GM18526 (cell line): ENCODE data around the gene COA8.

ENCODE experiments used
- POLR2A ChIP-seq: IDR thresholded peaks from 3 replicates; pipeline ENCODE4 v1.6.1; 2011; ENCODE audit not compliant: insufficient read length; ENCODE audit errors: extremely low read depth

Gene COA8

GRCh38 chr14:103522649-103523574 is 39.8 kb upstream of the COA8 start, which contains the start of gene CKB:
TSS of gene CKB (minus strand) at chr14:103522830. CDS start at chr14:103522493, 337 bp downstream.
- TF ChIP-seq POLR2A, result peak; percentile 23

GRCh38 chr14:103523575-103523954 is 39.2 kb upstream of the COA8 start:
- TF ChIP-seq POLR2A, result no peak

GRCh38 chr14:103524002-103524935 is 38.5 kb upstream of the COA8 start:
- no peak for TF ChIP-seq POLR2A

GRCh38 chr14:103526247-103526913 is 36.4 kb upstream of the COA8 start:
- no peak for TF ChIP-seq POLR2A

- no peak for TF ChIP-seq POLR2A
Measured at GRCh38 chr14:103526914-103527248, 35.9 kb upstream of the COA8 start.

GRCh38 chr14:103527408-103528145 is 35.2 kb upstream of the COA8 start:
- no peak for TF ChIP-seq POLR2A

GRCh38 chr14:103528146-103528586 is 34.6 kb upstream of the COA8 start:
- TF ChIP-seq POLR2A, result no peak

DNA sequence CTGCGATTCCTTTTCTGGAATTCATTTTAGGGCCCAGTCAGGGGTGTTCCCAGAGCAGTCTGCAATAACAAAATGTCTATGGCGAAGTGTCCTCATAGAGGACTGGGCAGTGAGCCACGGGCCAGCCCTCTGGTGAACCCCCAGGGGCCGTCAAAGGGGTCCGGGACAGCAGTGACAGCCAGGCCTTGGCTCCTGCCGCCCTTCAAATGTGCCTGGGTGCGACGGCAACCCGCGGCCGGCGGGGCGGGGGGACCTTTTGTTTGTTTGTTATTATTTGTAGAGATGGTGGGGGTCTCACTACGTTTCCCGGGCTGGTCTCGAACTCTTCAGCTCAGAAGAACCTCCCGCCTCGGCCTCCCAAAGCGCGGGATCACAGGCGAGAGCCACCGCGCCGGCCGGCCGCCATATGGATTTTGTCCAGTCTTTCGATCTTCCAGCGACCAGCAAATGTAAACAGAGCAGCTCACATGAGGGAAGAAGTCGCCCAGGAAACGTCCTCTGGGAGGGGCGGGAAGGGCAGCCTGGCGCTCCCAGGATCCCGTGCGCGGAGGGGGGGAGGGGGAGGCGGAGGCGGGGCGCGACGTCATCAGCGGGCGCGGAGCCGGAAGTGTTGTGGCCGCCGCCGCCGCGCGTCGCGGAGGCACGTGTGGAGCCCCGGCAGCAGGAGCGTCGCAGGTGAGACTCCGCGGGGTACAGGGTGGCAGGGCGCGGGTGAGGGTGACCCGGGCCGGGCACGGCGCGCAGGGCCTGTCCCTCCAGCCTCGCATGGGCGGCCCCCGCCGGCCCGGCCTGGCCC is 34.0 kb upstream of the COA8 start, which contains the start of gene TRMT61A:
TRMT61A (plus strand) TSS at position 610 of the 796 bp plus-strand sequence. CDS start 783 bp downstream, outside the sequence.
- peak; percentile 75 for TF ChIP-seq POLR2A

GRCh38 chr14:103529383-103530365 is 33.1 kb upstream of the COA8 start:
- no peak for TF ChIP-seq POLR2A

DNA sequence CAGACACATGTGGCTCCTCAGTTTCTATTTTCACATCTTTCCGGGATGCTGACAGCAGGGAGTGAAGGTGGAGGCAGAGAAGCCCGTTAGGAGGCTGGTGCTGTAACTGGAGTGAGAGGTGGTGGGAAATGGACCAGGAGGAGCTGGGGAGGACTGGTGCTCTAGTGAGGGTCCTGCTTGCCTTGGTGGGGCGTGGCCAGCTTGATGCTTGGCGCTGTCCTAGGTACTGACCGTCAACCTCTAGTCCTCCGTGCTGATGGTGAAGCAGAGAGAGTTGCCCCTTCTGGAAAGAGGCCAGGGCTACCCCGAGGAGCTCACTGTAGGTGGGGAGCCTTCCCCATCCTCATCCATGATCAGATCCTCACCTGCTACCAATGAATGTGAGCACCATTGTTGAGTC is 32.4 kb upstream of the COA8 start:
- no peak for TF ChIP-seq POLR2A

GRCh38 chr14:103530831-103531230 is 31.9 kb upstream of the COA8 start:
- no peak for TF ChIP-seq POLR2A

GRCh38 chr14:103531421-103532215 is 31.1 kb upstream of the COA8 start:
- no peak for TF ChIP-seq POLR2A
